GM18951 (cell line): ENCODE data around the gene IL1RAPL1.

Experiments
- POLR2A ChIP-seq: IDR thresholded peaks from 4 replicates; pipeline ENCODE4 v1.6.1; 2011; ENCODE audit warnings: mild to moderate bottlenecking; ENCODE audit not compliant: insufficient read length, insufficient read depth; ENCODE audit errors: extremely low read depth
- in situ Hi-C: fragments of 300-500 bp; cut with MboI; formaldehyde crosslinking; loops from one replicate; pipeline ENCODE4 v1.12.0; 2022; ENCODE audit warnings: low sequenced_read_pairs, mixed read lengths, inconsistent platforms; ENCODE audit not compliant: unreplicated experiment

The IL1RAPL1 gene

DNA sequence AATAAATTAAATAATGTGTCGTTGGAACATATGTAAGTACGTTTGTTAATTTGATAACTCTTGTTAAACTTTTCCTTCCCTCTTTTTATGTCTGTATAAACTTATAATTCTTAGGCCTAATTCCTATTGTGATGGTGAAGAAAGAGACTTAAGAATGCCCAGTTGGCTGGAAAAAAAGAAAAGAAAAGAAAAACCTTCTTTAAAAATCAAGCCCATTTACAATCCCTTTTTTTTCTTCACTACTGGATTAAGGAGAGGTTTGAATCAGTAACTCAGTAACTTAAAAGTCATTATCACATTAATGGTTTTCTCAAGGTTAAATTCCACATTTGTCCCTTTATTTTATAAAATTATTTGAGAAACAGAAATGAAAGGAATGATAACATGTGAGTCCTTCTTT lies 1374.8 kb downstream of the IL1RAPL1 start:
- TF ChIP-seq POLR2A: no peak
- in situ Hi-C loops: no loop called here

DNA sequence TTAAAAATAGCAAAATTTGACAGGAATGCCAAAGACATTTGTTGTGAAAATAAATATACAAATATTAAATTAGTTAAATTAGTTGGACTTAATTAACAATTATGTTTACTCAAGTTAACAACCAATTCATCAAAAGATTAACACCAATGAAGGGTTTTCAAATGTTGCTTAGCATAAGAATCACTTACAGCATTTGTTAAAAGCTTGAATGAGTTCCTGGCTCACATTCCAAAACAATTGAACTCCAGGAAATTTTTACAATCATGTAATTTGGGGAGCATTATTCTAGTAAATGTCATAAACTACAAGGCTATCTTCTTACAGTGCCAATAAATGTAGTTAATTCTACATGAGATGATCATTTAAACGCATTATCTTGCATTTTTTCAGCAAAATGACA lies 1378.4 kb downstream of the IL1RAPL1 start:
- TF ChIP-seq POLR2A: no peak
- in situ Hi-C loops: no loop called here

GRCh38 chrX:29992083-29992482 lies 1404.8 kb downstream of the IL1RAPL1 start:
- in situ Hi-C loops: no loop called here
- TF ChIP-seq POLR2A: no peak

DNA sequence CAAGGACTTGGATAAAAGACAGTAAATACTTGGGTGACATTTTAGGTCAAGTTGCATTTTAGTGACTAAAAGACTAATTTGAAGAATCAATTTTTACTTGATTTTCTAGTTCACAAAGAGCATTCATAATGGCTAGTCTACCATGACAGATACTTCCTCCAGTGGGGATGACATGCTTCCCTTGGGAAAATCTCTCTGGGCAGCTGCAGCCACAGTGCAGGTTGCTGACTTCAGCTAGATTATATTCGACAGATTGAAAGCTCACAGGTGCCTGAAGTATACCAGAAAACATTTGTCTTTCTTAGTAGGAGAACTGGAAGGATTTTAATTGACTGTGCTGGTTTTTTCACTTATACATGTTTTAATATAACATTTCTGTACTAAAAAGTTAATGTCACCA lies 1418.6 kb downstream of the IL1RAPL1 start:
- no peak for TF ChIP-seq POLR2A
- in situ Hi-C loops: no loop called here
